Fibroblast of the aortic adventitia (primary cell): ENCODE data around the gene PLEK2. TPM values are rescaled to one million over a fixed set of nuclear protein-coding genes. Genes with fewer than 3 reads are reported as not detected.

ENCODE experiments used
- DNase-seq: peaks from one replicate; pipeline ENCODE4 v3.0.0-alpha.2; 2010; ENCODE audit warnings: low read depth
- H3K4me3 ChIP-seq: 2 replicates; pipeline ENCODE4 v1.5.1; 2011; ENCODE audit warnings: low read depth, mild to moderate bottlenecking, control low read depth, low read length, moderate library complexity
- CTCF ChIP-seq: IDR thresholded peaks from 2 replicates; pipeline ENCODE4 v1.5.1; 2011; ENCODE audit warnings: mild to moderate bottlenecking, low read length, control low read depth, inconsistent platforms; ENCODE audit not compliant: insufficient read depth
- total RNA-seq: library from RNA; depleted of rRNA; stranded (reverse); fragments of >200 nt; gene quantifications from 2 replicates; pipeline ENCODE4 v1.2.3, GENCODE V29; 2012; ENCODE audit warnings: low replicate concordance

Gene PLEK2
- total RNA-seq, 1 donor = 1.8 TPM

DNA sequence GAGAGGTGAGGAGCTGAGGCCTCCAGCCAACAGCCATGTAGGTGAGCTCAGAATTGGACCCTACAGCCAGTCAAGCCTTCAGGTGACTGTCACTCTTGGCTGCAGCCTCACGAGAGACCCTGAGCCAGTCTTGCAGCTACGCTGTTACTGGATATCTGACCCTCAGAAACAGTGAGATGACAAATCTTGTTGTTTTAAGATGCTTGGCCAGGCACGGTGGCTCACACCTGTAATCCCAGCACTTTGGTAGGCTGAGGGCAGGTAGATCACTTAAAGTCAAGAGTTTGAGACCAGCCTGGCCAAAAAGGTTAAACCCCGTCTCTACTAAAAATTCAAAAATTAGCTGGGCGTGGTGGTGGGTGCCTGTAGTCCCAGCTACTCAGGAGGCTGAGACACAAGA is 6.2 kb downstream of the PLEK2 start:
- no peak overlapping the region for H3K4me3 ChIP-seq
- DNase-seq = no peak
- TF ChIP-seq CTCF = no peak

DNA sequence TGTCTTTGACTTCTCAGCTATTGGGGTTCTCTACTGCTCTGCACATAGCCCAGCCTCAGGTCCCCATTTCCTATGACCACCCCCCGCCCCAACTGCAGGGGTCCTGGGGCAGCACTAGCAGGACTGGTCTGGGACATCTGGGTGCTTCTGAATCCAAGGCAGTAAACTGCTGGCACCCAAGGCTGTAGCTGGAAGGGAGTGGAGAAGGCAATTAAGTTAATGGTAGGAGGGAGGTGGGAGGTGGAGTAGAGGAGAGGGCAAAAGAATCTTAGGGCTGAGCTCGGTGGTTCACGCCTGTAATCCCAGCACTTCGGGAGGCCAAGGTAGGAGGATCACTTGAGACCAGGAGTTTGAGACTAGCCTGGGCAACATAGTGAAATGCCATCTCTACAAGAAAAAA is 11.5 kb downstream of the PLEK2 start:
- no peak for TF ChIP-seq CTCF
- DNase-seq = no peak

GRCh38 chr14:67397536-67397935 is 14.4 kb downstream of the PLEK2 start:
- DNase-seq = no peak
- TF ChIP-seq CTCF = no peak
- H3K4me3 ChIP-seq = no peak overlapping the region

More for the DNA sequence above, 11.5 kb downstream of the PLEK2 start:
- no peak overlapping the region for H3K4me3 ChIP-seq

- TF ChIP-seq CTCF = no peak
- no peak overlapping the region for H3K4me3 ChIP-seq
- peak; percentile 54 for DNase-seq
Observed at GRCh38 chr14:67396381-67396970, 15.5 kb downstream of the PLEK2 start.

GRCh38 chr14:67395876-67396189 is 16.1 kb downstream of the PLEK2 start:
- no peak for TF ChIP-seq CTCF
- H3K4me3 ChIP-seq = no peak overlapping the region
- no peak for DNase-seq

- DNase-seq = no peak
- TF ChIP-seq CTCF = no peak
- no peak overlapping the region for H3K4me3 ChIP-seq
Observed at GRCh38 chr14:67395086-67395875, 16.7 kb downstream of the PLEK2 start.

- DNase-seq = no peak
Observed at GRCh38 chr14:67393689-67394088, 18.3 kb downstream of the PLEK2 start.

More at GRCh38 chr14:67393689-67394088, 18.3 kb downstream of the PLEK2 start:
- TF ChIP-seq CTCF = no peak
- H3K4me3 ChIP-seq = no peak overlapping the region
